Measurements from ENCODE around the gene TMEM14B. TPM values are rescaled to one million over a fixed set of nuclear protein-coding genes. Genes with fewer than 3 reads are reported as not detected.

The TMEM14B gene
- total RNA-seq, 4 donors from 2014 or later, result 34.9 to 56.7 (median 48.1) TPM

DNA sequence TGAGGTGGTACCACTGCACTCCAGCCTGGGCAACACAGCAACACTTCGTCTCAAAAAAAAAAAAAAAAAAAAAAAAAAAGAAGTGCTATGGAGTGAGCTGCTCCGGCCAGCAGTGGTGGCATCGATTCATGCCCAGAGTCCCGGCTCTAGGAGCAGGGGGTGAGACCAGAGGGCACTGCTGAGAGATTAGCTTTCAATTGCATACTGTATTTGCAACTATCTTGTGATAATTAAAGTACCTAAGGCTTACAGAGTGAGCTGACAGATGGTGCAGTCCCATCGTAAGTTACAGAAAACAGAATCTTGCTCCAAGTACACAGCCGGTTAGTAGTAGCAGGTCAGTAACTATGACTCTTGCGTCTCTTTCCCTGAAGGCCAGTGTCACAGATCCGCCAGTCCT is 31.5 kb downstream of the TMEM14B start:
- TF ChIP-seq POLR2A (IDR thresholded peaks at IDR 0.05), result no peak
- TF ChIP-seq, protein P1, sequence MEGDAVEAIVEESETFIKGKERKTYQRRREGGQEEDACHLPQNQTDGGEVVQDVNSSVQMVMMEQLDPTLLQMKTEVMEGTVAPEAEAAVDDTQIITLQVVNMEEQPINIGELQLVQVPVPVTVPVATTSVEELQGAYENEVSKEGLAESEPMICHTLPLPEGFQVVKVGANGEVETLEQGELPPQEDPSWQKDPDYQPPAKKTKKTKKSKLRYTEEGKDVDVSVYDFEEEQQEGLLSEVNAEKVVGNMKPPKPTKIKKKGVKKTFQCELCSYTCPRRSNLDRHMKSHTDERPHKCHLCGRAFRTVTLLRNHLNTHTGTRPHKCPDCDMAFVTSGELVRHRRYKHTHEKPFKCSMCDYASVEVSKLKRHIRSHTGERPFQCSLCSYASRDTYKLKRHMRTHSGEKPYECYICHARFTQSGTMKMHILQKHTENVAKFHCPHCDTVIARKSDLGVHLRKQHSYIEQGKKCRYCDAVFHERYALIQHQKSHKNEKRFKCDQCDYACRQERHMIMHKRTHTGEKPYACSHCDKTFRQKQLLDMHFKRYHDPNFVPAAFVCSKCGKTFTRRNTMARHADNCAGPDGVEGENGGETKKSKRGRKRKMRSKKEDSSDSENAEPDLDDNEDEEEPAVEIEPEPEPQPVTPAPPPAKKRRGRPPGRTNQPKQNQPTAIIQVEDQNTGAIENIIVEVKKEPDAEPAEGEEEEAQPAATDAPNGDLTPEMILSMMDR (IDR thresholded peaks at IDR 0.05), result no peak
- no peak overlapping the region for H3K4me3 ChIP-seq (ENCODE audit: low read depth, poor library complexity, severe bottlenecking)
- WGBS, 2 donors, result 96 to 97% methylated on average over 8 of the region's 8 CpGs
- DNase-seq (ENCODE audit: low spot score in 2 of 2), result no peak
- intact Hi-C loops (cut with DNase I; ENCODE audit: low total_unique reads), result no loop called here

DNA sequence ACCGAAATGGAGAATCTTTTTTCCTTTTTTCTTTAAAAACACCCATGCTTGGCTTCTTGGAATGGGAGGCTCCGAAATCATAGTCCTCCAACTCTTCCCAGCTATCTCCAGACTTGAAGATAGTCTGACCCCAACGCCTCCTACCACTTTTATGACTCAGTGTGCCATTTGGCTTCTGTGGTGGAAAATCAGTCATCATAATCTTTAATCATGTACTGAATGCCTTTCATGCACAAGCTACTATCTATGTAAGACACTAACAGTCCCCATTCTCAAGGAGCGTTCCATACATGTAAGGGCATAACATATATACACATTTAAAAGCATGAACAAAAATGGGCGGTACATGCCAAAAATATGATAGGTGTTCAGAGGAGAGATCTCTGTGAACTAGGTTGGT is 44.1 kb downstream of the TMEM14B start:
- intact Hi-C loops (cut with DNase I; ENCODE audit: low total_unique reads), result no loop called here
- no peak overlapping the region for H3K4me3 ChIP-seq (ENCODE audit: low read depth, poor library complexity, severe bottlenecking)
- TF ChIP-seq, protein P1 (IDR thresholded peaks at IDR 0.05), result no peak
- no peak for TF ChIP-seq POLR2A (IDR thresholded peaks at IDR 0.05)
- no peak for DNase-seq (ENCODE audit: low spot score in 2 of 2)
- WGBS, 2 donors, result 95 to 96% methylated on average over 5 of the region's 5 CpGs

DNA sequence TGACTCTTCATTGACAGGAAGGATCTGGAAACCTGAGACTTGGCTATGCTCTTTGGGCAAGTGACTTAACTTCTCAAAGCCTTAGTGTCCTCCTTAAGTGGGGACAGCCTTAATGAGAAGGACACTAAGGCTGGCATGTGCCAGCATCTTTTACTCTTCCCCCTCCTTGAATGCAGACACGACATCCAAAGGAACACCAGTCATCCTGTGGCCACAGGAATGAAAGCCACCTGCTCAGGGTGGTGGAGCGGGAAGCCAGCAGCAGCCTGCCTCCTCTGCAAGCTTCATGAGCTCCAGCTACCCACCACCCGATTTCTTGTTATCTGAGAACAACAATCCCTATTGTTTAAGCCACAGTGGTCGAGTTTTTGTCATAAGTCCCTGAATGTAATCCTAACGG is 44.5 kb downstream of the TMEM14B start:
- TF ChIP-seq, protein P1 (IDR thresholded peaks at IDR 0.05), result no peak
- no peak for TF ChIP-seq POLR2A (IDR thresholded peaks at IDR 0.05)
- no peak overlapping the region for H3K4me3 ChIP-seq (ENCODE audit: low read depth, poor library complexity, severe bottlenecking)
- intact Hi-C loops (cut with DNase I; ENCODE audit: low total_unique reads), result no loop called here
- 82 to 88% methylated on average over 5 of the region's 5 CpGs for WGBS, 2 donors
- no peak for DNase-seq (ENCODE audit: low spot score in 2 of 2)

DNA sequence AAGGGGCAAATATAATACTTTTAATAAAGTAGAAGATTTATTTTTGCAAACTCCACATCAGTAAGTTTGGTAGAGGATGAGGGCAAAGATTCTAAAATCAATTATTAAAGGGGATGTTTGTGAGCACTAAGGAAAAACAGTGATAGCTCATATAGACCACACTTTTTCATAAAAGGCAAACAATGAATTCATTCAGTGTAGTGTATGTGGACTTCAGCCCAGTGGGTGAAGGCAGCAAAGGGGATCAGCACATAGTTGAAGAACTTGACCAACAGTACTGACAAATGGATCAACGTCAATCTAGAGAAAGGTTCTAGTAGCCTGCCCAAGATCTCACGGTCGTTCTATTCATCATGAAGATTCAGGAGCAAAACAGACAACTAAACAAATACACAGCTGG is 45.4 kb downstream of the TMEM14B start:
- intact Hi-C loops (cut with DNase I; ENCODE audit: low total_unique reads), result no loop called here
- WGBS, 2 donors, result 84 to 94% methylated on average over 3 of the region's 3 CpGs

DNA sequence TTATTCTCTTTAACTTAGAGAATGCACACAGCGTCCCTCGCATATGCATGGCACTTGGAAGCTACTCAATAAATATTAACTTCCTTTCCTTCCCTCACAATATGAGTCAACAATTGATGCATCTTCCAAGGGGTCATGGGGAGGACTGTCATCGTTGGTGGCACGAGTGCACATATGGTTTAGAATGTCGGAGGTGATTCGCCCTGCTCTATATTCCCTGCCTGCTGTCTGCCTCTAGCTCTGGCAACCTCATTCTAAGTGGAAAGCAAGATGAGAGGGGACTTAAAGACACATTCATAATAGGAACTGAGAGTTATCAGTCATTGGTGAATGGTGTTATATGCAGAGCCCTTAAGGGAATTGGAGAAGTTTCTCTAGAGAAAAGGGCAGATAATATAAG is 46.1 kb downstream of the TMEM14B start:
- no peak for DNase-seq (ENCODE audit: low spot score in 2 of 2)
- TF ChIP-seq, protein P1 (IDR thresholded peaks at IDR 0.05), result no peak
- no peak for TF ChIP-seq POLR2A (IDR thresholded peaks at IDR 0.05)
- intact Hi-C loops (cut with DNase I; ENCODE audit: low total_unique reads), result no loop called here
- H3K4me3 ChIP-seq (ENCODE audit: low read depth, poor library complexity, severe bottlenecking), result no peak overlapping the region
- 85 to 90% methylated on average over 6 of the region's 6 CpGs for WGBS, 2 donors

More for the DNA sequence above, 45.4 kb downstream of the TMEM14B start:
- DNase-seq (ENCODE audit: low spot score in 2 of 2), result no peak
- H3K4me3 ChIP-seq (ENCODE audit: low read depth, poor library complexity, severe bottlenecking), result no peak overlapping the region
- TF ChIP-seq, protein P1 (IDR thresholded peaks at IDR 0.05), result no peak
- TF ChIP-seq POLR2A (IDR thresholded peaks at IDR 0.05), result no peak

DNA sequence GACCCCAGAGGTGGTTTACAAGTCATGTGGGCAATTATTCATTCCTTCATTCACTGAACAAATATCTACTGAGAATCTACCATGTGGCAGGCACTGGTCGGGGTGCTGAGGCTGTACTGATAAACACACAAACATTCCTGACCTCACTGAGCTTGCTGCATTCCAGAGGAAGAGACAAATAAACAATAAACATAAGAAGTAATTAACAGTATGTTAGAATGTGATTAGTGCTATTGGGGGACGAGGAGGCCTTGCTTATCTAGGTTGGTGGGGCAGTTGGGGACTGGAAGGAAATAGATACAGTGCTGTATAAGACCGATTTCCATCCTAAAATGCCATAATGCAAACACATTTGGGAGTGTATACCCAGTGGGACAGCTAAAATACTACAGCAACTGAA is 46.6 kb downstream of the TMEM14B start:
- H3K4me3 ChIP-seq (ENCODE audit: low read depth, poor library complexity, severe bottlenecking), result no peak overlapping the region
- DNase-seq (ENCODE audit: low spot score in 2 of 2), result no peak
- TF ChIP-seq, protein P1 (IDR thresholded peaks at IDR 0.05), result no peak
- TF ChIP-seq POLR2A (IDR thresholded peaks at IDR 0.05), result no peak
- 80 to 86% methylated on average over 3 of the region's 3 CpGs for whole genome bisulfite sequencing, 2 donors
- intact Hi-C loops (cut with DNase I; ENCODE audit: low total_unique reads), result no loop called here

Data from lower leg skin (tissue), 4 donors.